GM19238 (cell line): ENCODE measurements around the gene LPO.

Source experiments
- DNase-seq: peaks from one replicate; pipeline ENCODE4 v3.0.0; 2011; ENCODE audit warnings: low spot score; ENCODE audit not compliant: insufficient read length

LPO gene

GRCh38 chr17:58254803-58255202, 16.4 kb downstream of the LPO start:
- no peak for DNase-seq

GRCh38 chr17:58262149-58262548, 23.8 kb downstream of the LPO start:
- no peak for DNase-seq

- DNase-seq, result no peak
These were observed 25.4 kb downstream of the LPO start for GRCh38 chr17:58263773-58264172.

GRCh38 chr17:58264407-58265103, 26.2 kb downstream of the LPO start:
- DNase-seq, result no peak

- DNase-seq, result no peak
These were observed 26.9 kb downstream of the LPO start for GRCh38 chr17:58265271-58265670.

- DNase-seq, result no peak
These were observed 27.8 kb downstream of the LPO start for GRCh38 chr17:58265902-58266875.

- DNase-seq, result no peak
These were observed 29.3 kb downstream of the LPO start for GRCh38 chr17:58267347-58268324.

- no peak for DNase-seq
These were observed 29.9 kb downstream of the LPO start for GRCh38 chr17:58268326-58268725.

- DNase-seq, result no peak
These were observed 30.6 kb downstream of the LPO start for GRCh38 chr17:58268774-58269556.

- no peak for DNase-seq
These were observed 31.3 kb downstream of the LPO start for GRCh38 chr17:58269557-58270291.

GRCh38 chr17:58270476-58271215, 32.3 kb downstream of the LPO start:
- no peak for DNase-seq

- DNase-seq, result no peak
These were observed 33.0 kb downstream of the LPO start for GRCh38 chr17:58271216-58271931.

GRCh38 chr17:58272367-58273280, 34.2 kb downstream of the LPO start:
- DNase-seq, result no peak

- DNase-seq, result no peak
These were observed 35.2 kb downstream of the LPO start for GRCh38 chr17:58273453-58274104.

- DNase-seq, result no peak
These were observed 37.0 kb downstream of the LPO start for GRCh38 chr17:58275417-58275816.

GRCh38 chr17:58276423-58276822, 38.0 kb downstream of the LPO start:
- no peak for DNase-seq
